ENCODE results near the gene LAMTOR3.

The LAMTOR3 gene

GRCh38 chr4:99876946-99877345, 17.3 kb downstream of the LAMTOR3 start:
- no peaks in the 10 kb centered on the region for H3K27me3 ChIP-seq (ENCODE audit: low read length)
- H3K27ac ChIP-seq (ENCODE audit: low read depth, low read length), result no peak overlapping the region
- no peak overlapping the region for H2AFZ ChIP-seq (ENCODE audit: low read depth, low read length, severe bottlenecking)
- no peak overlapping the region for H3K4me2 ChIP-seq (ENCODE audit: low read depth, low read length, poor library complexity, severe bottlenecking)
- no peaks in the 10 kb centered on the region; the same call in 1 of the 2 replicates for H3K36me3 ChIP-seq (ENCODE audit: low read length)
- TF ChIP-seq EZH2phosphoT487 (conservative IDR thresholded peaks at IDR 0.05; ENCODE audit: low read length) (no peak), CTCF (IDR thresholded peaks at IDR 0.05; ENCODE audit: insufficient read depth, low read length, poor library complexity, severe bottlenecking) (no peak)
- no peak overlapping the region for H3K9ac ChIP-seq (ENCODE audit: low read length)
- no peaks in the 10 kb centered on the region for H3F3A ChIP-seq (ENCODE audit: insufficient read depth)
- no peaks in the 10 kb centered on the region for H3K9me3 ChIP-seq (ENCODE audit: insufficient read depth, low read length)
- no peaks in the 10 kb centered on the region for H3K79me2 ChIP-seq (ENCODE audit: insufficient read depth, low read length)
- no peak overlapping the region for H3K4me3 ChIP-seq (ENCODE audit: insufficient read depth, low read length, poor library complexity, severe bottlenecking)
- no peaks in the 10 kb centered on the region for H3K9me2 ChIP-seq (replicated peaks; ENCODE audit: insufficient read depth, low read length)
- no peaks in the 10 kb centered on the region for H4K20me1 ChIP-seq (ENCODE audit: low read depth, low read length)

DNA sequence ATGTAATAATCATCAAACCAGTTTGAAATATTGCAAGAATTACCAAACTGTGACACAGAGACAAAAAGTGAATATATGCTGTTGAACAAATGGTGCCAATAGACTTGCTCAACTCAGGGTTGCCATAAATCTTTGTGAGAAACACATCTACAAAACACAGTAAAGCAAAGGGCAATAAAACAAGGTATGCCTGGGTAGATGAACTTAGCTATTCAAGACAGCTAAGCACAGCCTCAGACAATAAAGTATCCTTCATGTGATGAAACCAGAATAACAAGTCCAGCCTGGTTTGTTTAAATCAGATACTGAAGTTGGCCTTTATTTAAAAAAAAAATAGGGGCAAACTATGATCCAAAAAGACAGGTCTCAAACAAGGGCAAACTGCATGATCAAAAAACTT, 19.2 kb downstream of the LAMTOR3 start:
- H3K27me3 ChIP-seq (ENCODE audit: low read length), result no peaks in the 10 kb centered on the region
- no peak overlapping the region for H3K27ac ChIP-seq (ENCODE audit: low read depth, low read length)
- H3K9ac ChIP-seq (ENCODE audit: low read length), result no peak overlapping the region
- no peak overlapping the region for H2AFZ ChIP-seq (ENCODE audit: low read depth, low read length, severe bottlenecking)
- H3K4me3 ChIP-seq (ENCODE audit: insufficient read depth, low read length, poor library complexity, severe bottlenecking), result no peak overlapping the region
- no peaks in the 10 kb centered on the region for H3K36me3 ChIP-seq (ENCODE audit: low read length)
- no peaks in the 10 kb centered on the region for H3K9me3 ChIP-seq (ENCODE audit: insufficient read depth, low read length)
- no peak overlapping the region for H3K4me2 ChIP-seq (ENCODE audit: low read depth, low read length, poor library complexity, severe bottlenecking)
- H3K79me2 ChIP-seq (ENCODE audit: insufficient read depth, low read length), result no peaks in the 10 kb centered on the region
- H4K20me1 ChIP-seq (ENCODE audit: low read depth, low read length), result no peaks in the 10 kb centered on the region
- no peak for TF ChIP-seq CTCF (IDR thresholded peaks at IDR 0.05; ENCODE audit: insufficient read depth, low read length, poor library complexity, severe bottlenecking)
- no peak for TF ChIP-seq EZH2phosphoT487 (conservative IDR thresholded peaks at IDR 0.05; ENCODE audit: low read length)
- H3K9me2 ChIP-seq (replicated peaks; ENCODE audit: insufficient read depth, low read length), result no peaks in the 10 kb centered on the region
- H3F3A ChIP-seq (ENCODE audit: insufficient read depth), result no peaks in the 10 kb centered on the region

DNA sequence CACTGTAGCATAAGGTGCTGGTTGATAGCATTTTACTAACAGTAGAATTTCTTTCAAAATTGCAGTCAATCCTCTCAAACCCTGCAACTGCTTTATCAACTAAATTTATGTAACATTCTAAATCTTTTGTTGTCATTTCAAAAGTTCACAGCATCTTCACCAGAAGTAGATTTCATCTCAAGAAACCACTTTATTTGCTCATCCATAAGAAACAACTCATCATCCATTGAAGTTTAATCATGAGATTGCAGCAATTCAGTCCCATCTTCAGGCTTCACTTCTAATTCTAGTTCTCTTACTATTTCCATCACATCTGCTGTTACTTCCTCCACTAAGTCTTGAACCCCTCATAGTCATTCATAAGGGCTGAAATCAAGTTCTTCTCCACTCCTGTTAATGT, 21.7 kb downstream of the LAMTOR3 start:
- no peaks in the 10 kb centered on the region for H3K9me3 ChIP-seq (ENCODE audit: insufficient read depth, low read length)
- H2AFZ ChIP-seq (ENCODE audit: low read depth, low read length, severe bottlenecking), result no peak overlapping the region
- no peaks in the 10 kb centered on the region for H3K36me3 ChIP-seq (ENCODE audit: low read length)
- H3K79me2 ChIP-seq (ENCODE audit: insufficient read depth, low read length), result no peaks in the 10 kb centered on the region
- TF ChIP-seq EZH2phosphoT487 (conservative IDR thresholded peaks at IDR 0.05; ENCODE audit: low read length) (no peak), CTCF (IDR thresholded peaks at IDR 0.05; ENCODE audit: insufficient read depth, low read length, poor library complexity, severe bottlenecking) (no peak)
- H3K9me2 ChIP-seq (replicated peaks; ENCODE audit: insufficient read depth, low read length), result no peaks in the 10 kb centered on the region
- H3F3A ChIP-seq (ENCODE audit: insufficient read depth), result no peaks in the 10 kb centered on the region
- H4K20me1 ChIP-seq (ENCODE audit: low read depth, low read length), result no peaks in the 10 kb centered on the region
- no peak overlapping the region for H3K27ac ChIP-seq (ENCODE audit: low read depth, low read length)
- no peak overlapping the region for H3K4me2 ChIP-seq (ENCODE audit: low read depth, low read length, poor library complexity, severe bottlenecking)
- no peak overlapping the region for H3K9ac ChIP-seq (ENCODE audit: low read length)
- H3K4me3 ChIP-seq (ENCODE audit: insufficient read depth, low read length, poor library complexity, severe bottlenecking), result no peak overlapping the region
- no peaks in the 10 kb centered on the region for H3K27me3 ChIP-seq (ENCODE audit: low read length)

Data from SU-DHL-6 (cell line).